Mesenchymal stem cell (in vitro differentiated cells and primary cell): ENCODE results near the gene PSMB2.
A peak's percentile ranks its signal among the peaks of the same experiment; 100 is the strongest.

Source experiments
- DNase-seq: peaks from one replicate; pipeline ENCODE4 v3.0.0-alpha.2; 2013
- H2AFZ ChIP-seq: one replicate; pipeline ENCODE4 v1.6.1; 2013; ENCODE audit warnings: low read depth, mild to moderate bottlenecking, control low read depth, inconsistent platforms, low read length, moderate library complexity
- H2AK5ac ChIP-seq: 2 replicates; pipeline ENCODE4 v1.6.1; 2013; ENCODE audit warnings: low read length, moderate library complexity, mild to moderate bottlenecking, inconsistent platforms; ENCODE audit not compliant: severe bottlenecking
- H2BK120ac ChIP-seq: one replicate; pipeline ENCODE4 v1.6.1; 2013; ENCODE audit warnings: low read depth, mild to moderate bottlenecking, inconsistent platforms, low read length, moderate library complexity
- H2BK12ac ChIP-seq, 2 experiments: one replicate each; pipeline ENCODE4 v1.6.1; 2013; ENCODE audit warnings: inconsistent platforms in 2 of 2, low read length in 2 of 2, mild to moderate bottlenecking in 2 of 2, moderate library complexity in 2 of 2, control low read depth in 1 of 2
- H2BK15ac ChIP-seq: one replicate; pipeline ENCODE4 v1.6.1; 2013; ENCODE audit warnings: mild to moderate bottlenecking, low read depth, inconsistent platforms; ENCODE audit not compliant: poor library complexity, severe bottlenecking
- H2BK5ac ChIP-seq: 2 replicates; pipeline ENCODE4 v1.6.1; 2013; ENCODE audit warnings: low read depth, mild to moderate bottlenecking, low read length, control low read depth, inconsistent platforms; ENCODE audit not compliant: poor library complexity, severe bottlenecking
- H3K14ac ChIP-seq, 2 experiments: one replicate each; pipeline ENCODE4 v1.6.1; 2013; ENCODE audit warnings: inconsistent platforms in 2 of 2, low read length in 2 of 2, control low read depth in 1 of 2, mild to moderate bottlenecking in 1 of 2, moderate library complexity in 1 of 2
- H3K18ac ChIP-seq, 2 experiments: one replicate each; pipeline ENCODE4 v1.6.1; 2013; ENCODE audit warnings: inconsistent platforms in 2 of 2, low read length in 2 of 2, control low read depth in 1 of 2, low read depth in 1 of 2, mild to moderate bottlenecking in 1 of 2
- H3K23ac ChIP-seq, 2 experiments: one replicate each; pipeline ENCODE4 v1.6.1; 2013; ENCODE audit warnings: inconsistent platforms in 2 of 2, low read length in 2 of 2, mild to moderate bottlenecking in 2 of 2, moderate library complexity in 2 of 2, control low read depth in 1 of 2
- H3K27ac ChIP-seq: 2 replicates; pipeline ENCODE4 v1.5.1; 2013; ENCODE audit warnings: mild to moderate bottlenecking, moderate library complexity, low read length, control low read depth, inconsistent platforms; ENCODE audit not compliant: poor library complexity, severe bottlenecking
- H3K27me3 ChIP-seq, 2 experiments: 2 replicates each; pipeline versions ENCODE4 v1.6.1 to v1.7.0; 2013; ENCODE audit warnings: low read length in 2 of 2, mild to moderate bottlenecking in 2 of 2, moderate library complexity in 2 of 2, control low read depth in 1 of 2, inconsistent platforms in 1 of 2; ENCODE audit not compliant: control insufficient read depth in 1 of 2, insufficient read depth in 1 of 2
- H3K36me3 ChIP-seq, 2 experiments: 2 replicates each; pipeline versions ENCODE4 v1.6.1 to v1.7.0; 2013; ENCODE audit warnings: low read length in 2 of 2, control low read depth in 1 of 2, inconsistent platforms in 1 of 2, low read depth in 1 of 2, mild to moderate bottlenecking in 1 of 2; ENCODE audit not compliant: insufficient read depth in 2 of 2, control insufficient read depth in 1 of 2
- H3K4ac ChIP-seq, 2 experiments: one replicate each; pipeline ENCODE4 v1.6.1; 2013; ENCODE audit warnings: inconsistent platforms in 2 of 2, low read length in 2 of 2, mild to moderate bottlenecking in 2 of 2, moderate library complexity in 2 of 2, control low read depth in 1 of 2, low read depth in 1 of 2
- H3K4me1 ChIP-seq: 2 replicates; pipeline ENCODE4 v1.6.1; 2013; ENCODE audit warnings: low read depth, low read length, control low read depth; ENCODE audit not compliant: control insufficient read depth, insufficient read depth
- H3K4me2 ChIP-seq: 2 replicates; pipeline ENCODE4 v1.6.1; 2013; ENCODE audit warnings: low read length, mild to moderate bottlenecking, inconsistent platforms; ENCODE audit not compliant: poor library complexity, severe bottlenecking
- H3K4me3 ChIP-seq, 2 experiments: 2 replicates each; pipeline versions ENCODE4 v1.5.1 to v1.7.0; 2013; ENCODE audit warnings: low read length in 2 of 2, mild to moderate bottlenecking in 2 of 2, control low read depth in 1 of 2, low read depth in 1 of 2; ENCODE audit not compliant: insufficient read depth in 1 of 2
- H3K79me1 ChIP-seq: replicated peaks from 2 replicates; pipeline ENCODE4 v1.6.1; 2013; ENCODE audit warnings: mild to moderate bottlenecking, control low read depth, low read length, inconsistent platforms; ENCODE audit not compliant: poor library complexity, severe bottlenecking
- H3K9ac ChIP-seq: 2 replicates; pipeline ENCODE4 v1.7.0; 2013; ENCODE audit warnings: mild to moderate bottlenecking, low read length, moderate library complexity
- H3K9me3 ChIP-seq: 2 replicates; pipeline ENCODE4 v1.7.0; 2013; ENCODE audit warnings: mild to moderate bottlenecking, low read length; ENCODE audit not compliant: control insufficient read depth
- H4K8ac ChIP-seq: one replicate; pipeline ENCODE4 v1.6.1; 2013; ENCODE audit warnings: inconsistent platforms, mild to moderate bottlenecking, low read length, moderate library complexity
- H4K91ac ChIP-seq: one replicate; pipeline ENCODE4 v1.6.1; 2013; ENCODE audit warnings: mild to moderate bottlenecking, low read length, inconsistent platforms
- WGBS: methylation state at CpG from one replicate; pipeline ENCODE4 v1.1.7; 2013; ENCODE audit warnings: mixed read lengths; 5-methylcytosine and 5-hydroxymethylcytosine counted together

PSMB2 gene

DNA sequence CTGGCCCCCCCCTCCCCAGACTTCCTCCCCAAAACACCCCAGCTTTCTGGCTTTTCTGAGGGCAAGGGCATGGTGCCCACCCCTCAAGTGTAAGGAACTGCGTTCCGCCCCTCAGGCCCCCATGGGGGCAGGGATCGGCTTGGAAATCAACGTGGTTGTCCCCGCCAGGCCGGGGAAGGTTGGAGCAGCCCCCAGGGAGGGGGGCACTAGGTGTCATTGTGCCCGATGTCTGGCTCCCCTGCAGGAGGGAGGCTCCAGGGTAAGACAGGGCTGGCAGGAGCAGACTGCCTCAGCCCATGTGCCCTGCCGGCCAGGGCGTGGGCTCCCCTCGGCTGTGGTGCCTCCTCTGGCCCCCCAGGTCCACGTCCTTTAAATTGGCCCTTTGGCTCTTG is 75.6 kb downstream of the PSMB2 start:
- Histone ChIP-seq H2BK5ac (no peak overlapping the region), H2BK120ac (no peak overlapping the region), H3K79me1 (peaks cover 18% of the 10 kb centered on the region), H3K18ac (no peak overlapping the region), H3K27me3 (peaks cover 0 to 6% of the 10 kb centered on the region in 2 experiments), H3K4me2 (no peak overlapping the region), H3K4me3 (no peak overlapping the region), H3K4me1 (peaks cover 13% of the 10 kb centered on the region), H4K8ac (no peak overlapping the region), H2BK15ac (no peak overlapping the region), H3K36me3 (peaks cover 57 to 64% of the 10 kb centered on the region in 2 experiments), H4K91ac (no peak overlapping the region), H3K9me3 (no peaks in the 10 kb centered on the region), H3K9ac (no peak overlapping the region), H2AK5ac (no peak overlapping the region), H3K23ac (no peak overlapping the region), H2BK12ac (no peak overlapping the region), H2AFZ (no peak overlapping the region), H3K4ac (no peak overlapping the region), H3K14ac (no peak overlapping the region), H3K27ac (no peak overlapping the region)
- WGBS, result 96% methylated on average over 11 of the region's 11 CpGs
- no peak for DNase-seq

- 90% methylated on average over 28 of the region's 28 CpGs for WGBS
- no peak overlapping the region for H3K18ac ChIP-seq
- H3K4me1 ChIP-seq, result peaks cover 17% of the 10 kb centered on the region
- H2AK5ac ChIP-seq, result no peak overlapping the region
- H3K79me1 ChIP-seq, result peaks cover 23% of the 10 kb centered on the region
- no peak overlapping the region for H3K27ac ChIP-seq
- H2BK12ac ChIP-seq, result no peak overlapping the region
- no peak overlapping the region for H2BK5ac ChIP-seq
- no peak overlapping the region for H3K4ac ChIP-seq
- H3K4me3 ChIP-seq, result no peak overlapping the region
- no peak overlapping the region for H3K14ac ChIP-seq
- no peak overlapping the region for H2BK120ac ChIP-seq
- no peak overlapping the region for H3K23ac ChIP-seq
- H2BK15ac ChIP-seq, result no peak overlapping the region
- peaks cover 0 to 1% of the 10 kb centered on the region in 2 experiments for H3K27me3 ChIP-seq
- H3K9ac ChIP-seq, result no peak overlapping the region
- no peak for DNase-seq
- H4K8ac ChIP-seq, result no peak overlapping the region
- no peak overlapping the region for H2AFZ ChIP-seq
- H3K4me2 ChIP-seq, result no peak overlapping the region
- H3K36me3 ChIP-seq, result peaks cover 63 to 69% of the 10 kb centered on the region in 2 experiments
- no peaks in the 10 kb centered on the region for H3K9me3 ChIP-seq
- H4K91ac ChIP-seq, result no peak overlapping the region
Measured at GRCh38 chr1:35564884-35565741, 76.2 kb downstream of the PSMB2 start.

- Histone ChIP-seq H3K4me2 (no peak overlapping the region), H3K9me3 (no peaks in the 10 kb centered on the region), H3K36me3 (peaks cover 64 to 72% of the 10 kb centered on the region in 2 experiments), H2AK5ac (no peak overlapping the region), H2AFZ (no peak overlapping the region), H3K23ac (no peak overlapping the region), H3K18ac (no peak overlapping the region), H2BK15ac (no peak overlapping the region), H3K4me3 (no peak overlapping the region), H4K91ac (no peak overlapping the region), H2BK12ac (no peak overlapping the region), H2BK5ac (no peak overlapping the region), H3K4me1 (peaks cover 19% of the 10 kb centered on the region), H3K14ac (no peak overlapping the region), H3K27ac (no peak overlapping the region), H3K4ac (no peak overlapping the region), H4K8ac (no peak overlapping the region), H3K9ac (no peak overlapping the region), H3K79me1 (peaks cover 25% of the 10 kb centered on the region), H3K27me3 (no peaks in the 10 kb centered on the region), H2BK120ac (no peak overlapping the region)
- DNase-seq, result peak; percentile 76
- WGBS, result 90% methylated on average over 8 of the region's 9 CpGs
Measured at GRCh38 chr1:35564037-35564883, 77.1 kb downstream of the PSMB2 start.

GRCh38 chr1:35563166-35563565 is 78.2 kb downstream of the PSMB2 start:
- Histone ChIP-seq H3K27me3 (no peaks in the 10 kb centered on the region), H3K23ac (no peak overlapping the region), H3K79me1 (peaks cover 27% of the 10 kb centered on the region), H2BK15ac (no peak overlapping the region), H3K9me3 (no peaks in the 10 kb centered on the region), H2BK120ac (no peak overlapping the region), H2AFZ (no peak overlapping the region), H4K8ac (no peak overlapping the region), H3K4me3 (no peak overlapping the region), H3K36me3 (peaks cover 64 to 72% of the 10 kb centered on the region in 2 experiments), H3K14ac (no peak overlapping the region), H2BK5ac (no peak overlapping the region), H2AK5ac (no peak overlapping the region), H3K18ac (no peak overlapping the region), H3K9ac (no peak overlapping the region), H3K27ac (no peak overlapping the region), H3K4me1 (peaks cover 26% of the 10 kb centered on the region), H2BK12ac (no peak overlapping the region), H3K4ac (no peak overlapping the region), H3K4me2 (no peak overlapping the region), H4K91ac (no peak overlapping the region)
- WGBS, result 89% methylated on average over 7 of the region's 12 CpGs
- DNase-seq, result no peak
